Parathyroid adenoma (tissue), 2 donors: ENCODE measurements around the gene BTG1.

Experiments
- H2AFZ ChIP-seq: fragments of 300-600 bp; sonication (generic); one replicate; pipeline ENCODE4 v1.7.0; 2017; ENCODE audit warnings: antibody characterized with exemption, mild to moderate bottlenecking
- H3K27ac ChIP-seq: fragments of 300-600 bp; sonication (generic); one replicate; pipeline ENCODE4 v1.7.0; 2017
- H3K27me3 ChIP-seq: fragments of 300-600 bp; sonication (generic); one replicate; pipeline ENCODE4 v1.7.0; 2017; ENCODE audit warnings: low read length; ENCODE audit not compliant: control insufficient read depth, insufficient read depth
- H3K36me3 ChIP-seq: fragments of 300-600 bp; sonication (generic); one replicate; pipeline ENCODE4 v1.7.0; 2017; ENCODE audit warnings: low read length; ENCODE audit not compliant: control insufficient read depth, insufficient read depth
- H3K4me1 ChIP-seq: fragments of 300-600 bp; sonication (generic); one replicate; pipeline ENCODE4 v1.7.0; 2017; ENCODE audit warnings: control low read depth
- H3K4me2 ChIP-seq: fragments of 300-600 bp; sonication (generic); one replicate; pipeline ENCODE4 v1.7.0; 2017; ENCODE audit warnings: low read length
- H3K4me3 ChIP-seq: fragments of 300-600 bp; sonication (generic); one replicate; pipeline ENCODE4 v1.7.0; 2017; ENCODE audit warnings: low read depth, low read length
- H3K79me2 ChIP-seq: fragments of 300-600 bp; sonication (generic); one replicate; pipeline ENCODE4 v1.7.0; 2017; ENCODE audit warnings: control low read depth
- H3K9ac ChIP-seq: fragments of 300-600 bp; sonication (generic); one replicate; pipeline ENCODE4 v1.7.0; 2017; ENCODE audit warnings: mild to moderate bottlenecking
- H3K9me3 ChIP-seq: fragments of 300-600 bp; sonication (generic); one replicate; pipeline ENCODE4 v1.7.0; 2017; ENCODE audit warnings: low read length; ENCODE audit not compliant: control insufficient read depth
- TF ChIP-seq, protein P1 (sequence below): fragments of 300-600 bp; sonication (generic); IDR thresholded peaks from one replicate; pipeline ENCODE4 v1.7.0; 2017; ENCODE audit warnings: antibody characterized with exemption, mild to moderate bottlenecking
- donor health status: primary hyperparathyroidism.

Gene BTG1

DNA sequence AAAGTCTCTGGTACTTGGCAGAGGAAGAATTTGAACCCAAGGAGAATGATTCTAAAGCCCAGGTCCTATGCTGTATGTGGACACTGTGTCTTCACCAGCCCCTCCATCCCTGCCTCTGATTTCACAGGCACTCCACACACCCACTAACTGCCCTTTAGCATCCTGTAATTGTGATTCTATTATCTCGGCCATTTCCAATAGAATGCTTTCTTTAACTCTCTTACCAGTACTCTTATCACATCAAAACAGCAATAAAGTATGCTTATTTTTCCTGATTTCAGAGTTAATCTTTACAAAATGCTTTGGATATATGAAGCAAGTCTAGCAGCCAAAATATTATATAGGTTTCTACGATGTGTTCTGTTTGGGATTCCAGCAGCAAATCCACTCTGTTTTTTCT is 37.9 kb upstream of the BTG1 start:
- Histone ChIP-seq H3K27me3 (no peaks in the 10 kb centered on the region), H3K4me3 (no peak overlapping the region), H3K4me2 (no peak overlapping the region), H3K9me3 (no peaks in the 10 kb centered on the region), H3K79me2 (no peaks in the 10 kb centered on the region), H3K27ac (no peak overlapping the region), H2AFZ (no peak overlapping the region), H3K9ac (no peak overlapping the region), H3K4me1 (no peaks in the 10 kb centered on the region), H3K36me3 (no peaks in the 10 kb centered on the region)
- TF ChIP-seq, protein P1, sequence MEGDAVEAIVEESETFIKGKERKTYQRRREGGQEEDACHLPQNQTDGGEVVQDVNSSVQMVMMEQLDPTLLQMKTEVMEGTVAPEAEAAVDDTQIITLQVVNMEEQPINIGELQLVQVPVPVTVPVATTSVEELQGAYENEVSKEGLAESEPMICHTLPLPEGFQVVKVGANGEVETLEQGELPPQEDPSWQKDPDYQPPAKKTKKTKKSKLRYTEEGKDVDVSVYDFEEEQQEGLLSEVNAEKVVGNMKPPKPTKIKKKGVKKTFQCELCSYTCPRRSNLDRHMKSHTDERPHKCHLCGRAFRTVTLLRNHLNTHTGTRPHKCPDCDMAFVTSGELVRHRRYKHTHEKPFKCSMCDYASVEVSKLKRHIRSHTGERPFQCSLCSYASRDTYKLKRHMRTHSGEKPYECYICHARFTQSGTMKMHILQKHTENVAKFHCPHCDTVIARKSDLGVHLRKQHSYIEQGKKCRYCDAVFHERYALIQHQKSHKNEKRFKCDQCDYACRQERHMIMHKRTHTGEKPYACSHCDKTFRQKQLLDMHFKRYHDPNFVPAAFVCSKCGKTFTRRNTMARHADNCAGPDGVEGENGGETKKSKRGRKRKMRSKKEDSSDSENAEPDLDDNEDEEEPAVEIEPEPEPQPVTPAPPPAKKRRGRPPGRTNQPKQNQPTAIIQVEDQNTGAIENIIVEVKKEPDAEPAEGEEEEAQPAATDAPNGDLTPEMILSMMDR: no peak

DNA sequence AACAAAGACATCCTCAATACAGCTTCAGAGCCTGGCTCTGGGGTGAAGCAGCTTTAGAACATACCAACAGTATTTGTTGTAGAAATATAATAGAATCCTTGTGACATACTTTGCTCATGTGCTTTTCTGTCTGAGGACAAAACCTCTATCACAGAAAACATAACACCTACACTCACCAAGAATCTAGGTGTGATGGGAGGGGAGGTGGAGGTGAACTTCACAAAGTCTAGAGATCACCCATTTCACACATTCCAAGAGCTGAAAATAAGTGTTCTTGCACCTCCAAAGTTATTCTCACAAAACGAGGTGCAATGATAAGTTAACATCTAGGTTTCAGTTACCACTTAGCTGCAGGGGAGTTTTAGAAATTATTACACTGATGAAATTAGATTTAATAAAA is 32.7 kb upstream of the BTG1 start:
- Histone ChIP-seq H3K4me1 (no peaks in the 10 kb centered on the region), H3K36me3 (no peaks in the 10 kb centered on the region), H3K27me3 (no peaks in the 10 kb centered on the region), H3K4me2 (no peak overlapping the region), H2AFZ (no peak overlapping the region), H3K79me2 (no peaks in the 10 kb centered on the region), H3K9ac (no peak overlapping the region), H3K4me3 (no peak overlapping the region), H3K9me3 (no peaks in the 10 kb centered on the region), H3K27ac (no peak overlapping the region)
- TF ChIP-seq, protein P1: no peak

DNA sequence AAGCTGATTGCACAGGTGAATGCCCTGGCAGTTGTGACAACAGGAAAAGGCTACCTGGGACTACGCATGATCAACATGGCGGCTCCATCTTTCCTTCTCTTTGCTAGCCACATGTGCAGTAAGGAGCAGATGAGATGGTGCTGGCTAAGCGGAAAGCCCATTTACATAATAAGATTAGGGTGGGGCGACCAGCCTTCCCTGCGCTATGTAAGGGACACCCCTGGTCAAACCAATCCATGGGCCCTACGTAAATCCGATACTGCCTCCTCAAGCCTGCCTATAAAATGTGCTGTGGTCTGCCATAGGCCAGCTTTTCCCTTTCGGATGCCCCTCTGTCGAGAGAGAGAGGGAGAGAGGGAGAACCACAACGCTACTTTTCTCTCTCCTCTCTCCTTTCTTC is 31.0 kb upstream of the BTG1 start:
- H3K4me1 ChIP-seq: no peaks in the 10 kb centered on the region
- no peak overlapping the region for H3K27ac ChIP-seq
- TF ChIP-seq, protein P1: no peak
- H3K9ac ChIP-seq: no peak overlapping the region
- no peaks in the 10 kb centered on the region for H3K36me3 ChIP-seq
- no peak overlapping the region for H2AFZ ChIP-seq
- H3K27me3 ChIP-seq: no peaks in the 10 kb centered on the region
- H3K79me2 ChIP-seq: no peaks in the 10 kb centered on the region
- H3K9me3 ChIP-seq: no peaks in the 10 kb centered on the region
- H3K4me2 ChIP-seq: no peak overlapping the region
- H3K4me3 ChIP-seq: no peak overlapping the region

DNA sequence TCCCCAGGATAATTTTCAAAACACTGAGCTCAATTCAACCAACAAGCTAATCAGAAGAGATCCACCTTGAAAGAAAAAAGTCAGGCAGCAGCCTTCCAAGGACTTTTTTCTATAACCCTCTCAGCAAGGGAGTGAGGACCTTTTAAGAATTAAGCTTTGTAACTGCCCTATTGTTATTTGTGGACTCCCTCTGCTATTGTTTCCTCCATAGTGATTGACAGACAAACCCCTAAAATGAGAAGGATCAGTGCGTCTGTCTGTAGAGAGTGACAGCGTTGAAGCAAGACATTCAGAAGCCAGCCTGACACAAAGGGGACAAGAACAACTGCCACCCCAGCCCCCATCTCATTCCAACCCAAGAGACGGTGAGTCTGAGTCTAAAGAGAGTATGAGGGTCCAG is 30.3 kb upstream of the BTG1 start:
- no peaks in the 10 kb centered on the region for H3K27me3 ChIP-seq
- no peaks in the 10 kb centered on the region for H3K36me3 ChIP-seq
- no peaks in the 10 kb centered on the region for H3K9me3 ChIP-seq
- no peak overlapping the region for H3K4me2 ChIP-seq
- no peak overlapping the region for H3K9ac ChIP-seq
- H3K27ac ChIP-seq: no peak overlapping the region
- H2AFZ ChIP-seq: no peak overlapping the region
- no peaks in the 10 kb centered on the region for H3K4me1 ChIP-seq
- TF ChIP-seq, protein P1: no peak
- no peak overlapping the region for H3K4me3 ChIP-seq
- no peaks in the 10 kb centered on the region for H3K79me2 ChIP-seq

DNA sequence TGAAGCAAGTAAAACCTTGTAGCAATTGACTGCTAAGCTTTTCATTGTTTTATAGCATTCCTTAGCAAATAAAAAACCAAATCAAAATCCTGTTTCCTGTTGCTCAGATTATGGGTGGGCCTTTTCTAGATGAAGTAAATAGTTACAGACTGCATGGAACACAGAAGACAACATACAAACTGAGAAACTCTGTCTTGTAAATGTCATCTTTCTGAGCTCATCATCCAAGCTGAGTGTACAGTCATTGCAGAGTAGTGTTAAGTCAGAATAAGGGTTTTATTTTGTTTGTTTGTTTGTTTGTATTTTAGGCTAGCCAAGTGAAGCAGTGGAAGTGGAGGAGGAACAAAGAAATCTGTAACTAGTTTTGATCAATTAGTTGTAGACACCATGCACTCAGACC is 24.4 kb upstream of the BTG1 start:
- no peak overlapping the region for H3K9ac ChIP-seq
- no peak overlapping the region for H3K4me3 ChIP-seq
- no peak overlapping the region for H2AFZ ChIP-seq

More for the DNA sequence above, 24.4 kb upstream of the BTG1 start:
- no peaks in the 10 kb centered on the region for H3K79me2 ChIP-seq
- no peak overlapping the region for H3K27ac ChIP-seq
- no peaks in the 10 kb centered on the region for H3K27me3 ChIP-seq
- no peaks in the 10 kb centered on the region for H3K4me1 ChIP-seq
- no peak overlapping the region for H3K4me2 ChIP-seq
- H3K36me3 ChIP-seq: no peaks in the 10 kb centered on the region
- H3K9me3 ChIP-seq: no peaks in the 10 kb centered on the region
- TF ChIP-seq, protein P1: no peak
